Upper lobe of left lung (tissue), 6 donors: ENCODE data around the gene CYB5R4. TPM values are rescaled to one million over a fixed set of nuclear protein-coding genes. Genes with fewer than 3 reads are reported as not detected.

ENCODE experiments used
- ATAC-seq, 2 donors: fragments of 200-7000 bp; cut with Tn5 transposase; one replicate each; pipeline ENCODE4 v1.9.1; 2022; ENCODE audit warnings: mild to moderate bottlenecking in 2 of 2, moderate library complexity in 2 of 2; ENCODE audit not compliant: low FRiP score in 2 of 2
- DNase-seq, 2 donors: peaks; one replicate each; pipeline ENCODE4 v3.0.0-alpha.2; 2019 to 2020
- H3K27ac ChIP-seq, 4 donors: fragments of 200-600 bp; sonication (generic); one replicate each; pipeline ENCODE4 v1.5.1; 2016 to 2019
- H3K27me3 ChIP-seq, 4 donors: fragments of 200-600 bp; sonication (generic); one replicate each; pipeline ENCODE4 v1.5.1; 2017 to 2019
- H3K36me3 ChIP-seq, 4 donors: fragments of 200-600 bp; sonication (generic); one replicate each; pipeline ENCODE4 v1.5.1; 2016 to 2019
- H3K4me1 ChIP-seq, 4 donors: fragments of 200-600 bp; sonication (generic); one replicate each; pipeline ENCODE4 v1.5.1; 2018 to 2019
- H3K4me3 ChIP-seq, 4 donors: fragments of 200-600 bp; sonication (generic); one replicate each; pipeline ENCODE4 v1.5.1; 2017 to 2019; ENCODE audit warnings: mild to moderate bottlenecking in 2 of 4, moderate library complexity in 1 of 4
- H3K9me3 ChIP-seq, 4 donors: fragments of 200-600 bp; sonication (generic); one replicate each; pipeline ENCODE4 v1.5.1; 2018 to 2019
- CTCF ChIP-seq, 6 experiments: fragments of 450-650 bp in 4 of 6; fragments of 200-600 bp in 2 of 6; sonication (generic) in 2 of 6; IDR thresholded peaks; one replicate each; pipeline ENCODE4 v1.5.1; 2016 to 2019; ENCODE audit warnings: antibody characterized with exemption in 6 of 6
- EP300 ChIP-seq, 4 donors: sonication (generic); formaldehyde crosslinking; IDR thresholded peaks; one replicate each; pipeline ENCODE4 v1.5.1; 2017; ENCODE audit warnings: antibody characterized with exemption in 4 of 4, control low read depth in 2 of 4
- POLR2A ChIP-seq, 4 donors: fragments of 450-650 bp; IDR thresholded peaks; one replicate each; pipeline ENCODE4 v1.5.1; 2016 to 2017; ENCODE audit warnings: antibody characterized with exemption in 4 of 4, mild to moderate bottlenecking in 2 of 4
- POLR2AphosphoS5 ChIP-seq, 2 donors: sonication (generic); formaldehyde crosslinking; IDR thresholded peaks; one replicate each; pipeline ENCODE4 v1.5.1; 2017; ENCODE audit warnings: antibody characterized with exemption in 2 of 2
- WGBS, 2 donors: methylation state at CpG; one replicate each; pipeline ENCODE4 v1.1.5; 2017 to 2018; 5-methylcytosine and 5-hydroxymethylcytosine counted together
- total RNA-seq, 6 donors: library from RNA; depleted of rRNA in 4 of 6; stranded (reverse); fragments of >200 nt in 4 of 6; gene quantifications; one replicate each; pipeline versions ENCODE4 v1.1.0 to v1.2.1, GENCODE V29; 2016 to 2021
- donor health status: DM: no; HTN: no; CAD: no; lungs with moderate emphysema.
- donor health status: DM: no; HTN: yes; CAD: no; lungs with severe emphysema.

Gene CYB5R4
- total RNA-seq, 6 donors from 2014 or later = 5.2 to 25.8 (median 13.1) TPM

GRCh38 chr6:83976871-83977270, 117.4 kb downstream of the CYB5R4 start:
- no peak overlapping the region for H3K4me3 ChIP-seq
- H3K9me3 ChIP-seq = no peaks in the 10 kb centered on the region
- no peaks in the 10 kb centered on the region for H3K27me3 ChIP-seq
- no peak for ATAC-seq
- H3K27ac ChIP-seq = peak overlapping the region in 2 of 4 donors; percentile 12 to 18
- WGBS, 2 donors = 81 to 87% methylated on average over 8 of the region's 8 CpGs
- H3K4me1 ChIP-seq = peaks cover 0 to 3% (median 0%) of the 10 kb centered on the region in 4 donors
- TF ChIP-seq CTCF (IDR thresholded peaks at IDR 0.05) = no peak
- TF ChIP-seq POLR2A (IDR thresholded peaks at IDR 0.05) = no peak
- TF ChIP-seq EP300 (IDR thresholded peaks at IDR 0.05) = no peak
- no peak for TF ChIP-seq POLR2AphosphoS5 (IDR thresholded peaks at IDR 0.05)
- no peak for DNase-seq
- H3K36me3 ChIP-seq = no peaks in the 10 kb centered on the region

DNA sequence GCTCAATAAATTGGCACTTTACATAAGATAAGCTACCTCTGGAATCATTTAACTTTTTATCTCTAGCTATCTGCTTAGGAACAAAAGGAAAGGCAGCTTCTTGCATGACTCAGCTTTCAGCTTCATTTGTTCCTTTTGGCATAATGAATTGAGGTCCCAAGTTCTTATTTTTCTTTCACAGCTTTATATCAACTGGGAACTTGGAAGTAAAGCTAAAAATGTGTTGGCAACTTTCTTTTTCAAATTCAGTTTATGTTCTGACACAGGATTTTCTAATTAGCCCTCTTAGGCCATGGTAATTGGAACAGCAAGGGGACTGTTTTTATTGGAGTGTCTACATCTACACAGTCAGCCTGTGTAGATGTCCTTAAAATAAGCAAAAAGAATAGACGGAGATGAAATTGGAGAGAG, 118.8 kb downstream of the CYB5R4 start:
- Histone ChIP-seq H3K9me3 (no peaks in the 10 kb centered on the region), H3K27me3 (no peaks in the 10 kb centered on the region), H3K27ac (no peak overlapping the region), H3K4me1 (peaks cover 0 to 3% (median 0%) of the 10 kb centered on the region in 4 donors), H3K4me3 (no peak overlapping the region), H3K36me3 (no peaks in the 10 kb centered on the region)
- TF ChIP-seq POLR2AphosphoS5 (IDR thresholded peaks at IDR 0.05) (no peak), CTCF (IDR thresholded peaks at IDR 0.05) (no peak), EP300 (IDR thresholded peaks at IDR 0.05) (no peak), POLR2A (IDR thresholded peaks at IDR 0.05) (no peak)
- DNase-seq = no peak
- no peak for ATAC-seq
- WGBS, 2 donors = 44 to 47% methylated on average over 1 of the region's 1 CpG

DNA sequence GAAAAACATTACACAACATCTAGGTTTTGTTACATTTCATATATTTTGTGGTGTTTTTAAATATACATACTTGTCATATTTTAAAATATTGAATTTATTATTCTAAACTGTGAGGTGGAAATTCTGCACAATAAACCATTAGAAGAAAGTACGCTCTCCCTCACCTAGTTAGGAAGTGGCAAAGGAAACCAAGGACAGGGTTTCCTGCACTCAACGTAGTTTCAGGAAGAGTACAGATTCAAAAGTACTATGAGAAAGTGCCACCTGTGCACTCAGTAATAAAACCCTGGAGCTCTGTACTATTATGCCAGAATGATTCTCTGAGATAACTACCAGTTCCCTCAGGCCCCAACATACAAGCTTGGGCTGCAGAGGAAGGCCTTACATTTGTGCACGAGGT, 119.5 kb downstream of the CYB5R4 start:
- Histone ChIP-seq H3K27me3 (no peaks in the 10 kb centered on the region), H3K4me1 (peaks cover 0 to 3% (median 0%) of the 10 kb centered on the region in 4 donors), H3K36me3 (no peaks in the 10 kb centered on the region), H3K9me3 (no peaks in the 10 kb centered on the region), H3K4me3 (no peak overlapping the region), H3K27ac (no peak overlapping the region)
- 48 to 52% methylated on average over 3 of the region's 3 CpGs for WGBS, 2 donors
- ATAC-seq = no peak
- no peak for TF ChIP-seq CTCF (IDR thresholded peaks at IDR 0.05)
- TF ChIP-seq POLR2A (IDR thresholded peaks at IDR 0.05) = no peak
- TF ChIP-seq POLR2AphosphoS5 (IDR thresholded peaks at IDR 0.05) = no peak
- TF ChIP-seq EP300 (IDR thresholded peaks at IDR 0.05) = no peak
- no peak for DNase-seq

- 96 to 100% methylated on average over 1 of the region's 1 CpG for WGBS, 2 donors
- no peaks in the 10 kb centered on the region for H3K4me1 ChIP-seq
- DNase-seq = no peak
- no peak overlapping the region for H3K27ac ChIP-seq
- no peaks in the 10 kb centered on the region for H3K9me3 ChIP-seq
- ATAC-seq = no peak
- TF ChIP-seq POLR2AphosphoS5 (IDR thresholded peaks at IDR 0.05) = no peak
- no peak for TF ChIP-seq EP300 (IDR thresholded peaks at IDR 0.05)
- no peak for TF ChIP-seq POLR2A (IDR thresholded peaks at IDR 0.05)
- no peak for TF ChIP-seq CTCF (IDR thresholded peaks at IDR 0.05)
- no peak overlapping the region for H3K4me3 ChIP-seq
- H3K36me3 ChIP-seq = no peaks in the 10 kb centered on the region
- H3K27me3 ChIP-seq = no peaks in the 10 kb centered on the region
Observed at GRCh38 chr6:83984411-83984810, 124.9 kb downstream of the CYB5R4 start.

- Histone ChIP-seq H3K4me3 (no peak overlapping the region), H3K9me3 (no peaks in the 10 kb centered on the region), H3K36me3 (no peaks in the 10 kb centered on the region), H3K4me1 (no peaks in the 10 kb centered on the region), H3K27me3 (no peaks in the 10 kb centered on the region), H3K27ac (peak overlapping the region in 1 of 4 donors; percentile 9)
- WGBS, 2 donors = 53 to 70% methylated on average over 1 of the region's 1 CpG
- DNase-seq = no peak
- ATAC-seq = no peak
- TF ChIP-seq EP300 (IDR thresholded peaks at IDR 0.05) (no peak), CTCF (IDR thresholded peaks at IDR 0.05) (no peak), POLR2A (IDR thresholded peaks at IDR 0.05) (no peak)
Observed at GRCh38 chr6:83985308-83985713, 125.8 kb downstream of the CYB5R4 start.
